ENCODE data around the gene PRM3.

PRM3 gene

GRCh38 chr16:11258553-11259492 lies 14.6 kb downstream of the PRM3 start:
- no peak for DNase-seq (ENCODE audit: low read depth)

GRCh38 chr16:11257131-11257938 lies 16.1 kb downstream of the PRM3 start:
- peak; percentile 44 for DNase-seq (ENCODE audit: low read depth)

GRCh38 chr16:11256661-11257130 lies 16.7 kb downstream of the PRM3 start:
- DNase-seq (ENCODE audit: low read depth): no peak

- DNase-seq (ENCODE audit: low read depth): peak; percentile 86
Measured at GRCh38 chr16:11255737-11256660, 17.4 kb downstream of the PRM3 start, which contains the start of gene SOCS1. Gene SOCS1, minus strand, starts transcription at chr16:11256204. Its CDS starts 726 bp downstream, at chr16:11255478.

GRCh38 chr16:11254913-11255736 lies 18.3 kb downstream of the PRM3 start:
- peak; percentile 49 for DNase-seq (ENCODE audit: low read depth)

- no peak for DNase-seq (ENCODE audit: low read depth)
Measured at GRCh38 chr16:11253995-11254912, 19.2 kb downstream of the PRM3 start.

GRCh38 chr16:11253009-11253994 lies 20.1 kb downstream of the PRM3 start:
- peak; percentile 38 for DNase-seq (ENCODE audit: low read depth)

- DNase-seq (ENCODE audit: low read depth): no peak
Measured at GRCh38 chr16:11252482-11252931, 20.9 kb downstream of the PRM3 start.

GRCh38 chr16:11251525-11252481 lies 21.6 kb downstream of the PRM3 start:
- DNase-seq (ENCODE audit: low read depth): peak; percentile 68

- no peak for DNase-seq (ENCODE audit: low read depth)
Measured at GRCh38 chr16:11250786-11251524, 22.5 kb downstream of the PRM3 start.

- DNase-seq (ENCODE audit: low read depth): no peak
Measured at GRCh38 chr16:11250091-11250785, 23.2 kb downstream of the PRM3 start.

- DNase-seq (ENCODE audit: low read depth): no peak
Measured at GRCh38 chr16:11249233-11250061, 24.0 kb downstream of the PRM3 start.

GRCh38 chr16:11248133-11248532 lies 25.3 kb downstream of the PRM3 start:
- DNase-seq (ENCODE audit: low read depth): no peak

GRCh38 chr16:11245988-11246387 lies 27.4 kb downstream of the PRM3 start:
- DNase-seq (ENCODE audit: low read depth): no peak

- no peak for DNase-seq (ENCODE audit: low read depth)
Measured at GRCh38 chr16:11245222-11245737, 28.1 kb downstream of the PRM3 start.
